ENCODE measurements around the gene OSM. TPM values are rescaled to one million over a fixed set of nuclear protein-coding genes. Genes with fewer than 3 reads are reported as not detected.
A peak's percentile ranks its signal among the peaks of the same experiment; 100 is the strongest.
"Not testable (repeated sequence)": the region's sequence is repeated elsewhere in the genome, so short reads cannot be mapped to it uniquely, and the experiment has no call there.

Gene OSM
- total RNA-seq, 6 experiments from 2014 or later = not detected

DNA sequence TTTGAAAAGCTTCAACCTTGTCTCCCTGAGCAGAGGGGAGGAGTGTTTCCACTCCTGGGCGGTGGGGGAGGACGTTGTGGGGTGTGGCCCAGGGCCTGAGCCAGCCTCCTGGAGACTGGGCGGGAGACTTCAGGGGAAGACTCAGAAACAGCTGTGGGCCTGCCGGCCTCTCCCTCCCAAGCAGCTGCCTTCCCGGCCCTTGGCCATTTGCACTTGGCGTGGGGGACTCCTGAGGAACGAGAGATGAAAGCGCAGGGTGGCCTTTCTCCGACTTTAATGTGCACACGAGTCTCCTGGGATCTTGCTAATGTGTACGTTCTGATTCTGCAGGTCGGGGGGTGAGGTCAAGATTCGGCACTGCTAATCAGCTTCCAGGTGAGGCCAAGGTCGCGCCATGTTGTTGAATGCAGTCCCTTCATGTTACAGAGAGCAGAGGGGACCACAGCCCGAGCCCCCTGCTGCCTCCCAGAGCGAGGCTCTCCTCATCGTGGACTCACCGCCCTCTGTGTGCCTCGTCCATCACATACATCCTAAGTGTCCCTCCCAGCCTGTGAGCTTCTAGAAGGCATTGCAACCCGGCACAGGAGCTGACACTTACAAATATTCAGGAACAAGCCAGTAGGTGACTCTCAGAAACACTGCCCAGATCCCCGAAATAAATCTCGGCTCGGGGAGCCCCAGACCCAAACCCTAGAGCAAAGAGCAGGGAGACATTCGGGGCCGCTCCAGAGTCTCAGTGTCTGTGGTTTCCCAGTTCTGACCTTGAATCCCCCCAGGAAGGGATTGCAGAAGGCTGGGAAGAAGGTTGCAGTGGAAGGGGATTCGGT lies 27.8 kb downstream of the OSM start:
- DNase-seq = no peak
- no peak for TF ChIP-seq CTCF (IDR thresholded peaks at IDR 0.05)
- no peaks in the 10 kb centered on the region for H3K9me3 Mint-ChIP-seq
- H3K4me3 Mint-ChIP-seq = no peak overlapping the region
- no peak overlapping the region for H3K27ac Mint-ChIP-seq
- no peaks in the 10 kb centered on the region for H3K36me3 Mint-ChIP-seq (ENCODE audit: low read depth)
- peaks cover 7% of the 10 kb centered on the region for H3K27me3 Mint-ChIP-seq (ENCODE audit: insufficient read depth)
- H3K4me1 Mint-ChIP-seq (ENCODE audit: low read depth) = peaks cover 29% of the 10 kb centered on the region

GRCh38 chr22:30238136-30238535 lies 28.5 kb downstream of the OSM start:
- Mint-ChIP-seq H3K4me3 (no peak overlapping the region), H3K9me3 (no peaks in the 10 kb centered on the region), H3K4me1 (ENCODE audit: low read depth) (peaks cover 29% of the 10 kb centered on the region), H3K27ac (no peak overlapping the region), H3K27me3 (ENCODE audit: insufficient read depth) (peaks cover 7% of the 10 kb centered on the region), H3K36me3 (ENCODE audit: low read depth) (no peaks in the 10 kb centered on the region)
- TF ChIP-seq CTCF (IDR thresholded peaks at IDR 0.05) = no peak
- no peak for DNase-seq

DNA sequence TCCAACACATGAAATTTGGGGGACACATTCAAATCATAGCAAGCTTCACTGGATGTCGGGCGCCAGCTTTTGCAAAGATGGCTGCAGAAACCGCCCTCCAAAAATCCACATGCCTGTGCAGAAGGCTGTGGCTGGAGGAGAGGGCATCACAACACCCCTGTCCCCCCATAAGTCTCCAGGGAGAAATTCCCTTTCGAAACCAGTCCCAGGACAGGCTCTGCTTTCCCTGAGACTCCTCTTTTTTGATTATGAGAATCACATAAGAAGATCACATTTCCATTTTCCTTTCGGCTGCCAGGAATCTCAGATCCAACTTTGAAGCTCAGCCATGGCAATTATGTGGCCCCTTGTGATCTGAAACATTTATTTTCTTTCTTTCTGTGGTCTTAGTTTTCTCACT lies 29.8 kb downstream of the OSM start:
- no peak overlapping the region for H3K4me3 Mint-ChIP-seq
- no peak for TF ChIP-seq CTCF (IDR thresholded peaks at IDR 0.05)
- H3K4me1 Mint-ChIP-seq (ENCODE audit: low read depth) = peaks cover 29% of the 10 kb centered on the region
- peaks cover 10% of the 10 kb centered on the region for H3K27me3 Mint-ChIP-seq (ENCODE audit: insufficient read depth)
- no peak for DNase-seq
- no peaks in the 10 kb centered on the region for H3K36me3 Mint-ChIP-seq (ENCODE audit: low read depth)
- no peaks in the 10 kb centered on the region for H3K9me3 Mint-ChIP-seq
- no peak overlapping the region for H3K27ac Mint-ChIP-seq

GRCh38 chr22:30235687-30236170 lies 30.9 kb downstream of the OSM start:
- DNase-seq = peak; percentile 44
- no peak for TF ChIP-seq CTCF (IDR thresholded peaks at IDR 0.05)
- peak overlapping the region; percentile 23 for H3K27ac Mint-ChIP-seq
- H3K9me3 Mint-ChIP-seq = no peaks in the 10 kb centered on the region
- H3K27me3 Mint-ChIP-seq (ENCODE audit: insufficient read depth) = peaks cover 9% of the 10 kb centered on the region
- peaks cover 29% of the 10 kb centered on the region for H3K4me1 Mint-ChIP-seq (ENCODE audit: low read depth)
- H3K4me3 Mint-ChIP-seq = peak overlapping the region; percentile 11; the same call in 1 of the 2 replicates
- no peaks in the 10 kb centered on the region for H3K36me3 Mint-ChIP-seq (ENCODE audit: low read depth)

DNA sequence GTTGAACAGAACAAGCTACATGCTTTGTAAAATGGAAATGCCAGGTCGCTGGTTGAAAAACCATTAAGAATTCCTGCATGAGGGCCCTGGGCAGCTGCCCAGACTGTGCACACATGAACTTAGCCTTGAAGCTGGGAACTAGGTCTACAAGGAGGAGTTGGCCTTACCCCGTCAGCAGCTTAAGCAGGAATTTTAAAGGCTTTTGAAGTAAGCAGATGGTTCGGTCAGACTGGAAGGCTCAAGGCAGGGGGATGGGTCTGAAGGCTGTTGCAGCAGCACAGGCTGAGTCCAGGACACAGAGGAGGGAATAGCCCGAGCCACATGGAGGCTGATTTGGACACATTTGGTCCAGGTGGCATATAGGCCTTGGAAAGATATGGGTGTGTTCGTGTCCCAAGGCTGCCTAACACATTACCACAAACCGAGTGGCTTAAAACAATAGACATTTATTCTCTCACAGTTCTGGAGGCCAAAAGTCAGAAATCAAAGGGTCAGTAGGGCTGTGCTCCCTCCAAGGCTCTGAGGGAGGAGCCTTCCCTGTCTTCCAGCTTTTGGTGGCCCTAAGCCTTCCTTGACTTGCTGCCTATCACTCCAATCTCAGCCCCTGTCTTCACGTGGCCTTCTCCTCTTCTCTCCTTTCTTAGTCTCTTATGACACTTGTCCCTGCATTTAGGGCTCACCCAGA lies 31.7 kb downstream of the OSM start:
- peak overlapping the region; percentile 65 for H3K27ac Mint-ChIP-seq
- no peaks in the 10 kb centered on the region for H3K9me3 Mint-ChIP-seq
- H3K27me3 Mint-ChIP-seq (ENCODE audit: insufficient read depth) = peaks cover 7% of the 10 kb centered on the region
- peak; percentile 23 for DNase-seq
- peaks cover 29% of the 10 kb centered on the region for H3K4me1 Mint-ChIP-seq (ENCODE audit: low read depth)
- TF ChIP-seq CTCF (IDR thresholded peaks at IDR 0.05) = no peak
- no peak overlapping the region for H3K4me3 Mint-ChIP-seq
- no peaks in the 10 kb centered on the region for H3K36me3 Mint-ChIP-seq (ENCODE audit: low read depth)

GRCh38 chr22:30234325-30234724 lies 32.3 kb downstream of the OSM start:
- H3K27ac Mint-ChIP-seq; H3K9me3 Mint-ChIP-seq; H3K36me3 Mint-ChIP-seq (ENCODE audit: low read depth); H3K4me3 Mint-ChIP-seq; H3K27me3 Mint-ChIP-seq (ENCODE audit: insufficient read depth); DNase-seq: not testable (repeated sequence)
- peaks cover 29% of the 10 kb centered on the region for H3K4me1 Mint-ChIP-seq (ENCODE audit: low read depth)

Measured in HFFc6 (cell line).